Mesothelial cell of epicardium (in vitro differentiated cells): Measurements from ENCODE around the gene CHST3. TPM values are rescaled to one million over a fixed set of nuclear protein-coding genes. Genes with fewer than 3 reads are reported as not detected.
A peak's percentile ranks its signal among the peaks of the same experiment; 100 is the strongest.
"Not testable (repeated sequence)": the region's sequence is repeated elsewhere in the genome, so short reads cannot be mapped to it uniquely, and the experiment has no call there.

Experiments used
- DNase-seq, 2 experiments: peaks; one replicate each; pipeline ENCODE4 v3.0.0; 2021; ENCODE audit warnings: low spot score in 2 of 2; ENCODE audit not compliant: unreplicated experiment in 2 of 2
- H3K27ac Mint-ChIP-seq: 2 replicates; pipeline ENCODE4 v1.8.0; 2021; ENCODE audit warnings: mixed read lengths
- H3K27me3 Mint-ChIP-seq: 2 replicates; pipeline ENCODE4 v1.8.0; 2021; ENCODE audit warnings: low read depth, mixed read lengths
- H3K36me3 Mint-ChIP-seq: 2 replicates; pipeline ENCODE4 v1.8.0; 2021; ENCODE audit warnings: mixed read lengths
- H3K4me1 Mint-ChIP-seq: 2 replicates; pipeline ENCODE4 v1.8.0; 2021; ENCODE audit warnings: mixed read lengths
- H3K4me3 Mint-ChIP-seq: 2 replicates; pipeline ENCODE4 v1.8.0; 2021; ENCODE audit warnings: mild to moderate bottlenecking, moderate library complexity, mixed read lengths
- H3K9me3 Mint-ChIP-seq: 2 replicates; pipeline ENCODE4 v1.8.0; 2021; ENCODE audit warnings: mixed read lengths
- CTCF ChIP-seq: fragments of 200-600 bp; sonication (generic); IDR thresholded peaks from one replicate; pipeline ENCODE4 v1.5.0; 2021; ENCODE audit warnings: antibody characterized with exemption; ENCODE audit not compliant: unreplicated experiment
- total RNA-seq: library from RNA; stranded (reverse); gene quantifications from 3 replicates; pipeline ENCODE4 v1.2.1, GENCODE V29; 2021

CHST3 gene
- total RNA-seq, 1 donor from 2014 or later: 27.6 TPM

GRCh38 chr10:72030762-72031543 is 66.8 kb downstream of the CHST3 start:
- Mint-ChIP-seq H3K27me3 (no peaks in the 10 kb centered on the region), H3K4me3 (no peak overlapping the region), H3K9me3 (peaks cover 8% of the 10 kb centered on the region), H3K27ac (peak overlapping the region; percentile 25), H3K4me1 (peaks cover 16% of the 10 kb centered on the region), H3K36me3 (no peaks in the 10 kb centered on the region)
- DNase-seq: no peak
- no peak for TF ChIP-seq CTCF

GRCh38 chr10:72031706-72032105 is 67.5 kb downstream of the CHST3 start:
- H3K9me3 Mint-ChIP-seq: peaks cover 4% of the 10 kb centered on the region
- peaks cover 16% of the 10 kb centered on the region for H3K4me1 Mint-ChIP-seq
- TF ChIP-seq CTCF: no peak
- no peak overlapping the region for H3K4me3 Mint-ChIP-seq
- H3K27ac Mint-ChIP-seq: no peak overlapping the region
- no peaks in the 10 kb centered on the region for H3K27me3 Mint-ChIP-seq
- DNase-seq: no peak
- H3K36me3 Mint-ChIP-seq: no peaks in the 10 kb centered on the region

- not testable (repeated sequence) for H3K27me3 Mint-ChIP-seq, H3K36me3 Mint-ChIP-seq, H3K4me3 Mint-ChIP-seq, H3K27ac Mint-ChIP-seq, H3K9me3 Mint-ChIP-seq, DNase-seq
- peaks cover 17% of the 10 kb centered on the region for H3K4me1 Mint-ChIP-seq
Measured at GRCh38 chr10:72032409-72033162, 68.4 kb downstream of the CHST3 start.

GRCh38 chr10:72034040-72034499 is 69.9 kb downstream of the CHST3 start:
- no peak for TF ChIP-seq CTCF
- no peaks in the 10 kb centered on the region for H3K27me3 Mint-ChIP-seq
- peak overlapping the region; percentile 30 for H3K27ac Mint-ChIP-seq
- no peak for DNase-seq
- no peaks in the 10 kb centered on the region for H3K36me3 Mint-ChIP-seq
- no peaks in the 10 kb centered on the region for H3K9me3 Mint-ChIP-seq
- peaks cover 19% of the 10 kb centered on the region for H3K4me1 Mint-ChIP-seq
- no peak overlapping the region for H3K4me3 Mint-ChIP-seq

- no peaks in the 10 kb centered on the region for H3K9me3 Mint-ChIP-seq
Measured at GRCh38 chr10:72034761-72035160, 70.6 kb downstream of the CHST3 start.

More at GRCh38 chr10:72034761-72035160, 70.6 kb downstream of the CHST3 start:
- Mint-ChIP-seq H3K27me3 (no peaks in the 10 kb centered on the region), H3K4me1 (peaks cover 25% of the 10 kb centered on the region), H3K36me3 (no peaks in the 10 kb centered on the region), H3K27ac (no peak overlapping the region), H3K4me3 (no peak overlapping the region)
- TF ChIP-seq CTCF: no peak
- no peak for DNase-seq
